Upper lobe of left lung (tissue), 6 donors: ENCODE data around the gene PSORS1C1. TPM values are rescaled to one million over a fixed set of nuclear protein-coding genes. Genes with fewer than 3 reads are reported as not detected.
A peak's percentile ranks its signal among the peaks of the same experiment; 100 is the strongest.

Experiments used
- ATAC-seq, 2 donors: fragments of 200-7000 bp; cut with Tn5 transposase; one replicate each; pipeline ENCODE4 v1.9.1; 2022; ENCODE audit warnings: mild to moderate bottlenecking in 2 of 2, moderate library complexity in 2 of 2; ENCODE audit not compliant: low FRiP score in 2 of 2
- DNase-seq, 2 donors: peaks; one replicate each; pipeline ENCODE4 v3.0.0-alpha.2; 2019 to 2020
- H3K27ac ChIP-seq, 4 donors: fragments of 200-600 bp; sonication (generic); one replicate each; pipeline ENCODE4 v1.5.1; 2016 to 2019
- H3K27me3 ChIP-seq, 4 donors: fragments of 200-600 bp; sonication (generic); one replicate each; pipeline ENCODE4 v1.5.1; 2017 to 2019
- H3K36me3 ChIP-seq, 4 donors: fragments of 200-600 bp; sonication (generic); one replicate each; pipeline ENCODE4 v1.5.1; 2016 to 2019
- H3K4me1 ChIP-seq, 4 donors: fragments of 200-600 bp; sonication (generic); one replicate each; pipeline ENCODE4 v1.5.1; 2018 to 2019
- H3K4me3 ChIP-seq, 4 donors: fragments of 200-600 bp; sonication (generic); one replicate each; pipeline ENCODE4 v1.5.1; 2017 to 2019; ENCODE audit warnings: mild to moderate bottlenecking in 2 of 4, moderate library complexity in 1 of 4
- H3K9me3 ChIP-seq, 4 donors: fragments of 200-600 bp; sonication (generic); one replicate each; pipeline ENCODE4 v1.5.1; 2018 to 2019
- EP300 ChIP-seq, 4 donors: sonication (generic); formaldehyde crosslinking; IDR thresholded peaks; one replicate each; pipeline ENCODE4 v1.5.1; 2017; ENCODE audit warnings: antibody characterized with exemption in 4 of 4, control low read depth in 2 of 4
- POLR2A ChIP-seq, 4 donors: fragments of 450-650 bp; IDR thresholded peaks; one replicate each; pipeline ENCODE4 v1.5.1; 2016 to 2017; ENCODE audit warnings: antibody characterized with exemption in 4 of 4, mild to moderate bottlenecking in 2 of 4
- POLR2AphosphoS5 ChIP-seq, 2 donors: sonication (generic); formaldehyde crosslinking; IDR thresholded peaks; one replicate each; pipeline ENCODE4 v1.5.1; 2017; ENCODE audit warnings: antibody characterized with exemption in 2 of 2
- WGBS, 2 donors: methylation state at CpG; one replicate each; pipeline ENCODE4 v1.1.5; 2017 to 2018; 5-methylcytosine and 5-hydroxymethylcytosine counted together
- total RNA-seq, 6 donors: library from RNA; depleted of rRNA in 4 of 6; stranded (reverse); fragments of >200 nt in 4 of 6; gene quantifications; one replicate each; pipeline versions ENCODE4 v1.1.0 to v1.2.1, GENCODE V29; 2016 to 2021
- TF ChIP-seq, protein P1 (sequence below), 6 experiments: fragments of 450-650 bp in 4 of 6; fragments of 200-600 bp in 2 of 6; sonication (generic) in 2 of 6; IDR thresholded peaks; one replicate each; pipeline ENCODE4 v1.5.1; 2016 to 2019; ENCODE audit warnings: antibody characterized with exemption in 6 of 6
- donor health status: DM: no; HTN: no; CAD: no; lungs with moderate emphysema.
- donor health status: DM: no; HTN: yes; CAD: no; lungs with severe emphysema.

PSORS1C1 gene
- total RNA-seq, 6 donors from 2014 or later: 3.2 to 9.4 (median 4.4) TPM

DNA sequence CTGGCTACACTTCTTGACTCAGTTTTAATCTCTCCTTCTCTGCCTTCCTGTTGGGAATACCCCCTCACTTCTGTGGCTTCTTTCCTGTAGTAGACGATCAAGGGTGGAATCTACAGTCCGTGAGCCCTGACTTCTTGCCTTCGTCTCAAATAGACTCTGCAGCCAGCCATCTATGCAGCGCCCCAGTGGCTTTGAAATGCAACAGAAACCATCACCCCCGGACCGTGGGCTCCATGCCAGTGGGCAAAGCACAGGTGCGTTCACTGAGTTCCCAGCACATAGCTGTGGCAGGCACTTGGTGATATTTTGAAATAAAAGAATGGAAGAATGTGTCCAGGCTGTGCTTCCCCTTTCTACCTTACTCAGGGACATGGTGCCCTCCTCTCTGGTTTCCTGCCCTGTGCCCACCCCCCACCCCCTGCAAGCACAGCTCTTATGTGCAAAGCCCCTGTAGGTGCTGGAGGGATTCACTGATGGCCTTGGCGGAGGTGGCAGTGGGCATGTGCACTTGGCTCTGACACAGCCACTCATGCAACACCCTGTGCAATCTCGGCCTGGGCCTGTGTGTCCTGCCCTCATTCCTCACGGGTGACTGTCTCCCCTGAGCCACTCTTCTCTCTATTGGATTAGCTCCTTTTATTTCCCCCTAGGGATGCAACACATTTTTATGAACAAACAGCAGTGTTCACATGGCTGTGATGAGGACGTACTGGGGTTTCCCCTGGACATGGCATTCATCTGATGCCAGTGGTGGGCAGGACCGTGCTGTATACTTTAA, 11.2 kb downstream of the PSORS1C1 start:
- TF ChIP-seq POLR2AphosphoS5 (IDR thresholded peaks at IDR 0.05): no peak
- no peak for TF ChIP-seq EP300 (IDR thresholded peaks at IDR 0.05)
- TF ChIP-seq, protein P1, sequence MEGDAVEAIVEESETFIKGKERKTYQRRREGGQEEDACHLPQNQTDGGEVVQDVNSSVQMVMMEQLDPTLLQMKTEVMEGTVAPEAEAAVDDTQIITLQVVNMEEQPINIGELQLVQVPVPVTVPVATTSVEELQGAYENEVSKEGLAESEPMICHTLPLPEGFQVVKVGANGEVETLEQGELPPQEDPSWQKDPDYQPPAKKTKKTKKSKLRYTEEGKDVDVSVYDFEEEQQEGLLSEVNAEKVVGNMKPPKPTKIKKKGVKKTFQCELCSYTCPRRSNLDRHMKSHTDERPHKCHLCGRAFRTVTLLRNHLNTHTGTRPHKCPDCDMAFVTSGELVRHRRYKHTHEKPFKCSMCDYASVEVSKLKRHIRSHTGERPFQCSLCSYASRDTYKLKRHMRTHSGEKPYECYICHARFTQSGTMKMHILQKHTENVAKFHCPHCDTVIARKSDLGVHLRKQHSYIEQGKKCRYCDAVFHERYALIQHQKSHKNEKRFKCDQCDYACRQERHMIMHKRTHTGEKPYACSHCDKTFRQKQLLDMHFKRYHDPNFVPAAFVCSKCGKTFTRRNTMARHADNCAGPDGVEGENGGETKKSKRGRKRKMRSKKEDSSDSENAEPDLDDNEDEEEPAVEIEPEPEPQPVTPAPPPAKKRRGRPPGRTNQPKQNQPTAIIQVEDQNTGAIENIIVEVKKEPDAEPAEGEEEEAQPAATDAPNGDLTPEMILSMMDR (IDR thresholded peaks at IDR 0.05): no peak
- TF ChIP-seq POLR2A (IDR thresholded peaks at IDR 0.05): no peak
- H3K36me3 ChIP-seq: no peaks in the 10 kb centered on the region
- H3K4me3 ChIP-seq: no peak overlapping the region
- H3K27ac ChIP-seq: no peak overlapping the region
- peaks cover 8 to 20% (median 16%) of the 10 kb centered on the region in 4 donors for H3K4me1 ChIP-seq
- DNase-seq (no peak), ATAC-seq (no peak)
- no peaks in the 10 kb centered on the region for H3K9me3 ChIP-seq
- H3K27me3 ChIP-seq: no peaks in the 10 kb centered on the region
- 67 to 74% methylated on average over 11 to 12 of the region's 12 CpGs for WGBS, 2 donors

DNA sequence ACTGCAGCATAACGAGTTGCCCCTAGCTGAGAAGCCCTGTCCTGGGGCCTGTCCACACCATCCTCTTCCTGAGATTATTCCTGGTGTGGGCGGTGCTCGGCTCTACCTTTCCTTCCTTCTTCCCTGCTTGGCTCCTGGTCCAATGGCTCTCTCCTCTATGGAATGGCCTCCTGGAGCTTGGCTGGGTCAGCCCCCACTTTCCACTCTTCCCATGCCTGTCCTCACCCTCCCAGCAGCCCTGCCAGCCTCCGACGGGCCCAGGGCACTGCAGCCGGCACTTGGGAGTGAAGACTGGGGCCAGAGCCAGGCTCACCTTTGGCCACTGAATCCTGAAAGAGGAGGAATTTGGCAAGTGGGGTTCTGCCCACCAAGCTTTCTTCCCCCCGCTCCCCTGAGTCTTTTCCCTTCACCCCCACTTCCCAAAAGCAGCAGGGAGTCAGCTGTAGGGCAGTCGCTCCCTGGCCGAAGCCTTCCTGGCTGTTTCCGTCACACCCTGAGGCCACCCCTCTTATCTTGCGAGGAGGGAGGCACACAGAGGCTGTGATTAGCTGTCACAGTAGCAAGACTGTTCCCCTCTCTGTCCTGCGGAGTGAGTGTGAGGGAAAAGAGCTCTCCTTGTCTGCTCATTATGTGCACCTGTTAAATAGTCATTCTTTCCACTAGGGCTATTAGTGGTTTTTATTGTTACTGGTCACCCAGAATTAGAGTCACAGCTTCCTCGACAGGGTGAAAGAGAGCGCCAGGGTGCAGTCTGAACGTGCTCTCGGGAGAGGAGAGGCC, 12.0 kb downstream of the PSORS1C1 start:
- no peaks in the 10 kb centered on the region for H3K36me3 ChIP-seq

DNA sequence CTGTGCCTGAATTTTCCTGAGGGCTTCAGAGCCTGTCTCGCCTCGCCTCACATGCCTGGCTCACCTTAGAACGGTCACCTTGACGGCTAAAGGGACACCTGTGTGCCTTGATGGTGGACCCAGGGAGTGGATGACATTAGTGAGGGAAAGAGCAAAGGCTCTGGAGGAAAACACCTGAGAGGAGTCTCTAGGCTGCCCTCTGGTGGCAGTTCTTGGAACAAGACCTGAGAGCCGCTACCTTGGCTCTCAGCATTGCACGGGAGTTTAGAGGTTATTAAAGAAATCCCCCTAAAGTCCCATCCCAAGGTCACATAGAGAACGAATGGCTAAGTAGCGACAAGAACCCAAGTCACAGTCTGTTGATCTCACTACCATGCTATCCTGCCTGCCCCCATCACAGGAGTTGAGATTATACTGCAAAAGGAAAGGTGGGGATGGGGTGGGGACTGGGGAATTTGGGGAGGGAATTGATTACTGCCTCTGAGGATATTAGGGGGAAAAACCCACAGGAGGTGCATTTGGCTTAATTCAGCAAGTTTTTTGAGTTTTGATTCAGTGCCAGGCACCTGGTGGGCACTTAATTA, 13.6 kb downstream of the PSORS1C1 start:
- Histone ChIP-seq H3K27ac (no peak overlapping the region), H3K4me1 (peaks cover 1 to 13% (median 7%) of the 10 kb centered on the region in 4 donors), H3K36me3 (no peaks in the 10 kb centered on the region), H3K27me3 (no peaks in the 10 kb centered on the region), H3K9me3 (no peaks in the 10 kb centered on the region), H3K4me3 (no peak overlapping the region)
- TF ChIP-seq, protein P1 (IDR thresholded peaks at IDR 0.05): peak; percentile 60 to 89 (median 68)
- no peak for TF ChIP-seq EP300 (IDR thresholded peaks at IDR 0.05)
- WGBS, 2 donors: 5 to 8% methylated on average over 8 of the region's 8 CpGs
- peak in 1 of 2 donors; percentile 68 for DNase-seq
- ATAC-seq: peak; percentile 53 to 63

More for the DNA sequence above, 12.0 kb downstream of the PSORS1C1 start:
- 80 to 83% methylated on average over 13 to 16 of the region's 16 CpGs for WGBS, 2 donors
- H3K27ac ChIP-seq: no peak overlapping the region
- no peak for DNase-seq
- no peaks in the 10 kb centered on the region for H3K27me3 ChIP-seq
- ATAC-seq: no peak
- TF ChIP-seq POLR2A (IDR thresholded peaks at IDR 0.05): no peak
- TF ChIP-seq EP300 (IDR thresholded peaks at IDR 0.05): no peak
- TF ChIP-seq, protein P1 (IDR thresholded peaks at IDR 0.05): no peak
- TF ChIP-seq POLR2AphosphoS5 (IDR thresholded peaks at IDR 0.05): no peak
- H3K4me1 ChIP-seq: peaks cover 8 to 20% (median 16%) of the 10 kb centered on the region in 4 donors
- H3K4me3 ChIP-seq: no peak overlapping the region
- H3K9me3 ChIP-seq: no peaks in the 10 kb centered on the region

GRCh38 chr6:31129130-31129529, 14.5 kb downstream of the PSORS1C1 start:
- 48 to 67% methylated on average over 4 of the region's 4 CpGs for WGBS, 2 donors
- no peak overlapping the region for H3K4me3 ChIP-seq
- TF ChIP-seq POLR2AphosphoS5 (IDR thresholded peaks at IDR 0.05) (no peak), EP300 (IDR thresholded peaks at IDR 0.05) (no peak), POLR2A (IDR thresholded peaks at IDR 0.05) (no peak)
- TF ChIP-seq, protein P1 (IDR thresholded peaks at IDR 0.05): no peak
- no peak for DNase-seq
- H3K27ac ChIP-seq: no peak overlapping the region
- H3K4me1 ChIP-seq: peaks cover 0 to 13% (median 6%) of the 10 kb centered on the region in 4 donors
- no peak for ATAC-seq
- no peaks in the 10 kb centered on the region for H3K27me3 ChIP-seq
- H3K36me3 ChIP-seq: no peaks in the 10 kb centered on the region
- H3K9me3 ChIP-seq: no peaks in the 10 kb centered on the region
